Activated effector memory CD4-positive, alpha-beta T cell treated with Interleukin-2 at 50 U/mL for 16 hours (primary cell): ENCODE data around the gene CNTNAP1.
"Not testable (repeated sequence)": the region's sequence is repeated elsewhere in the genome, so short reads cannot be mapped to it uniquely, and the experiment has no call there.

Source experiments
- DNase-seq: peaks from one replicate; pipeline ENCODE4 v3.0.0-alpha.2; 2020

The CNTNAP1 gene

DNA sequence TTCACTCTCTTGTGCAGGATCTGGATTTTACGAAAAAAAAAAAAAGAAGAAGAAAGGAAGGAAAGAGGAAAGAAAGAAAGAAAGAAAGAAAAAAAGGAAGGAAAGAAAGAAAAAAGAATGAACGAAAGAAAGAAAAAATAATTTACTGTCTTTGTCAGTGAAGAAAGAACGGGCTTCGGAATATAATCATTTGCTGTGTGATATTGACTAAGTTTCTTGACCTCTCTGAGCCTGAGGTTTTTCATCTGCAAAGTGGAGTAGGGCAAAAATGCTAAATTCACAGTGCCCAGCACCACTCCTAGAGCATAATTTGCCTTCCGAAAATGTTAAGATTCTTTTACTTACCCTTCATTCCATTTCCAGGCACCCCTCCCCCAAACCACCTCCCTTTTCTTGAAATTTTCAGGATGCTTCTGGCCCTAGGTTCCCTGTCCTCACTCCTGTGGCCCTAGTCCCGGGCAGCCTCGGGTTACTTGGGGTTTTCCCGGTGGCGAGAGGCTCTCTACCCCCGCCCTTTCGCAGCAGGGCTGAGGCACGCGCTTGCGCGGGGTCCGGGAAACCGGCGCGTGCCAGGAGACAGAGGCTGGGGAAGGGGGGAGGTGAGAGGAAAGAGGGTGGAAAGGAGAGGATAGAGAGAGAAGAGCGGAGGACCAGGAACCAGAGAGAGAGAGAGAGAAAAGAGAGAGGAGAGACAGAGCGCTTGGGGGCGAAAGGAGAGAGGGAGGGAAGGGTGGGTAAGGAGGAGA is at the start of gene CNTNAP1:
CNTNAP1 (plus strand) TSS at position 556 of the 746 bp plus-strand sequence. CDS start 299 bp downstream, outside the sequence.
- DNase-seq: no peak

DNA sequence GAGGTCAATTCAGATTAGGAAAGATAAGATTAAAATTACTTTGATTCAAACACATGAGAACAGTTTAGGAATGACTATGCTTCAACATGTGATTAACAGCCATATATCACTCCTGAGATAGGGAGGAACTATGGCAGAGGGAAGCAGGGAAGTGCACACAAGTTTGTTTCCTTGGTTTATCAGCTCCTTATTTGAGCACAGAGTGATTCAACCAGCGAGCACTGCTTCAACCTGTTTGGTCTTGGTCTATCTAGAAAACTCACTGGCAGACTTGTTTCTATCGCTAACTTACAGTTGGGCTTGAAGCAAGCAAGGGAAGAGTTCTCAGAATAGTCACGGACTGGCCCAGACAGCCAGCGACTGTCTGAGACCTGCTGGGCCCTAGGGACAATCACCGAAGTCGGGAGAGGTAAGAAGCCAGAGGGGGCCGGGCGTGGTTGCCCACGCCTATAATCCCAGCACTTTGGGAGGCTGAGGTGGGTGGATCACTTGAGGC is 49.3 kb upstream of the CNTNAP1 start:
- no peak for DNase-seq

DNA sequence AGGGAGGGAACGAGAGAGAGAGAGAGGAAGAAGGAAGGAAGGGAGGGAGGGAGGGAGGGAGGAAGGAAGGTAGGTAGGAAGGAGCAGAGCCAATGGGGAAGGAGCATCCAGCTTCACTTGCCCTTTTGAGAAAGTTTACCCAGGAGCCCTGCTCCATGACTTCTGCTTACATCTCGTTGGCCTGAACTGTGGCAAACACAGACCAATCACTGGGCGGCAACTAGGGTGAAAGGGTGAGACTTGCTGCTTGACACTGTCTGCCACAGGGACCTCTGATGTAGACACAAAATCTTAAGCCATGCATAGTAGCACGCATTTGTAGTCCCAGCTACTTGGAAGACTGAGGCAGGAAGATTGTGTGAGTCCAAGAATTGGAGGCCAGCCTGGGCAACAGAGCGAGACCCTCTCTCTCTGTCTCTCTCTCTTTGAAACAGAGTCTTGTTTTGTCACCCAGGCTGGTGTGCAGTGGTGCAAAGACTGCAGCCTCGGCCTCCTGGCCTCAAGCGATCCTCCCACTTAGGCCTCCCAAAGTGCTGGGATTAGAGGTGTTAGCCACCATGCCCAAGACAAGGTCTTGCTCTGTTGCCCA is 42.7 kb upstream of the CNTNAP1 start:
- no peak for DNase-seq

DNA sequence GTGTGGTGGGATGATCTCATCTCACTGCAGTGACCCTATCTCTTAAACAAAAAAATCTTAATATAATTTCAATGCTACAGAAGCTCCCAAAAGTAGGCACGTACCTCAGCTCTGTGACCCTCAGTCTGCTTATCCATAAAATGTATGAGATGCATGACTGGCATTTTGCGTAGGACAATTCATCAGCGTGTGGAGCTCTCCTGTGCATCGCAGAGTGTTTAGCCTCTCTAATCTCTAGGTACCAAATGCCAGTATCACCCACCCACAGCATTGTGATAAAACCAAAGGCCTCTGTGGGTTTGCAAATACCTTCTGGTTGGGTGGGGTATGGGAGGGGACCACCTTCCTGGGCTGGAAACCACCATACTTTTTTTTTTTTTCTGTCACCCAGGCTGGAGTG is 42.2 kb upstream of the CNTNAP1 start:
- no peak for DNase-seq

DNA sequence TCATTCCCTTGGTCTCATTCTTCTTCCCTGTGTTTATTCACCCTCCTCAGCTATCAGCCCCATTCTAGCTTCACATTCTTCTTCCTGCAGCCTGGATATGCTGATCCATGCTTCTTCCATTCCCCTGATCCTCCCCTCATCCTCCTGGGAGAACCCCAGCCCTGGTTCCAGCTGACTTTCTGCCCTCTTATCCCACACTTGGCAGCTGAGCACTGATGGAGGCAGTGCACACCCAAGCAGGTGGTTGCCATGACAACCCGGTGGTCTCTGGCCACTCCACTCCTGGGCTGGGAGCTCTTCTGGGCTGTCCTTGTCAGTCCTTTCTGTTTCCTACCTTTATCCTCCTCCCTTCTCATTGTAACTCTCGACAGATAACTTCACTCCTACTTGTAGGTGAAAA is 40.0 kb upstream of the CNTNAP1 start:
- DNase-seq: no peak

DNA sequence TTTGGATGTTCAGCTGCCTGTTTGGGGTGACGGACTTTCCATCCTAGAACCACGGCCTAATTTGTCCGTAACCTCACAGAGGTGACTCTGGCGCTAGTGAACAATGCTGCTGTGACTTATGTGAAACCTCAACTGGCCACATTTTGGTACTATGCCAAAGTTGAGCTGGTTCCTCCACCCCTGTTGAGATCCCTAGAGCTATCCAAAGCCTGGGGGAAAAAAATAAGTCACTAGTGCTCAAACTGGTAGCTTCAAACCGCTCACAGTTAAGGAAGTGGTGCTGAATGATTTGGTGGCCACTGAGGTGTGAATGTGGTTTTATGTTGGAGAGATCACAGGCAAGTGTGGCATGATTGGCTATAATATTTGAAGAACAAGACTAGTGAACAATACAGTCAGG is 34.6 kb upstream of the CNTNAP1 start:
- no peak for DNase-seq

DNA sequence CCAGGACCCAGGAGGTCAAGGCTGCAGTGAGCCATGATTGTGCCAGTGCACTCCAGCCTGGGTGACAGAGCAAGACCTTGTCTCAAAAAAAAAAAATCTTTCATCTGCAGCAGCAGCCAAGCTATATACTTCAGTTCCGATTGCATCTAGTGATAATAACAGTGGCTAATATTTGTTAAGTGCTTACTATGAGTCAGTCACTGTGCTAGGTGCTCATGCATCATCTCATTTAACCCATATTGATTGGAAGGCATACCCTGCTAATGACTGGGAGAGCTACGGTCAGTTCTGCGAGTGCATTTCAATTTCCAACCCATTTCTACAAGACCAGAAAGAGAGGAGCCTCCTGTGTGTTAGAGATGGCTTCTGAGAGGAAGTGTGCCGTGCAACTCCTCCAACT is 30.9 kb upstream of the CNTNAP1 start:
- no peak for DNase-seq

DNA sequence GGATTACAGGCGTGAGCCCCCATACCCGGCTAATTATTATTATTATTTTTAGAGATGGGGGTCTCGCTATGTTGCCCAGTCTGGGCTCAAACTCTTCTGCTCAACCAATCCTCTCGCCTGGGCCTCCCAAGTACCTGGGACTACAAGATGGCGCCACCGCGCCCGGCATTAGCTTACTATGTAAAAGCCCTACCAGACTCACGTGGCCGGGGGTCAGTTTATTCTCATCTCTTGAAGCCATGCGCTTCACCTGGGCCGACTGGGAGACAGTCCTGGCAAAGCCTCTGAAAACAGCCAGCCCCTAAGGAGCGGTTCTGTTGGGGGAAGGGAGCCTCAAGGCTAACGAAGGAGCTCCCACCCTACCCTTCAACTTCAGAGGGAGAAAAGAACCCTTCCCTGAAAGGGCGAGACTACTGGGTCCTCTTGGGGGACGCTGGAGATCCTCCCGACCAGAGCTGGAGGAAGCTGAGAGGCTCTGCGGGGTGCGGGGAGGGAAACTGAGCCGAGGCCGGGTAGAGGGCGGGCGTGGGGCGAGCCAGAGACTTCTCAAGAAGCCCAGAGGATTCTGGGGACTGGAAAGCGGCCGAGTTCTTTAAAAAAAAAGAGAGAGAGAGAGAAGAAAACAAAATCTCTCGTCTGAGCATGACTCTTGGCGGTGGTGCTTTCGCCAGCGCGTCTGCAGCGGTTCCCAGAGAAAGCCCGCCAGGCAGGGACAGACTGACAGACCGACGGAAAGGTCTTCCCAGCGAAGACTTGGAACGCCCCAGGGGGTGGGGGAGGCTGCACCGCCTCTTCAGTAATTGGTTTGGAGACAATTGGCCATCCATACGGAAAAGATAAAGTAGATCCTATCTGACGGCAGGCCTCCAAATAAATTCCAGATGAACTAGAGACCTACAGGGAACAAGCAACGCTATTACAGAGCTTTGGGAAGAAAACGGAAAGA is 28.9 kb upstream of the CNTNAP1 start:
- no peak for DNase-seq

DNA sequence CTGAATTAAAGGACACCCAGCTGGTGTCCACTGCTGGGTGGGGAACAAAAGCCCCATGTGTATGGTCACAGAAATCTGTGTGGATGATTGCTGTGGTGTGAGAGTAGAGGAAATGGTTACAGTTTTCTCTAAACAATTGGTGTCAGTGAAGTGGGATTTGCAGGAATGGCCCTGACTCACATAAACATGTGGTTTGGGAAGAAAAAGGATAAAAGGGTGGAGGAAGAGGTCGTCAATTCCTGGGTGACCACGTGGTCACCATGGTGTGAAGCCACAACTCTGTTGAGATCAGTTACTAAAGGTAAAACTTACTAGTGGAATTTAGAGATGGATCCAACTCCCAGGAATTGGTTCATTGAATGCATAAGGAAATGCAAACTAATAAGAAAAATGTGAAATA is 26.8 kb upstream of the CNTNAP1 start:
- DNase-seq: no peak

DNA sequence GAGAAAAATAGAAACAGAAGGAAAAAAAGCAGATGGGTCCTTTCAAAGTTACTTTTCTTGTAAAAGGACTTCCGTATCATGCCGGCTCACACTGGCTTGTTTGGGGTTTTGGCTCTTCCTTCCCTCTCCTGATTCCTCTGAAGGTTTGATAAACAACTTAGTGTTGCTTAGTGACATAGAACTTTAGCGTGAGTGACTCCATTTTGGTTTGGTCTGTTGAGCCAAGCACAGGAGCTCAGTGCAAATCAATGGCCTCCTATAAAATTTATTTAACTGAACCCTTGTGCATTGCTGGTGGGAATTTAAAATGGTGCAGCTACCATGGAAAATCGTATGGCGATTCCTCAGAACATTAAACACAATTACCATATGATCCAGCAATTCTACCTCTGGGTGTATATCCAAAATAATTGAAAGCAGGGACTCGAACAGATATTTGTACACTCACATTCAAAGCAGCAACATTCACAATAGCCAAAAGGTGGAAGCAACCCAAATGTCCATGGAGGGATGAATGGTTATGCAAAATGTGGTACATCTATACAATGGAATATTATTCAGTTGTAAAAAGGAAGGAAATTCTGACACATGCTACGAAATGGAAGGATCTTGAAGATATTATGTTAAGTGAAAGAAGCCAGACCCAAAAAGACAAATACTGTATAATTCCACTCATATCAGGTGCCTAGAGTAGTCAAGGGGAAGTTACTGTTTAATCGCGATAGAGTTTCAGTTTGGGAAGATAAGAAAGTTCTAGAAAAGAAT is 24.3 kb upstream of the CNTNAP1 start:
- no peak for DNase-seq

DNA sequence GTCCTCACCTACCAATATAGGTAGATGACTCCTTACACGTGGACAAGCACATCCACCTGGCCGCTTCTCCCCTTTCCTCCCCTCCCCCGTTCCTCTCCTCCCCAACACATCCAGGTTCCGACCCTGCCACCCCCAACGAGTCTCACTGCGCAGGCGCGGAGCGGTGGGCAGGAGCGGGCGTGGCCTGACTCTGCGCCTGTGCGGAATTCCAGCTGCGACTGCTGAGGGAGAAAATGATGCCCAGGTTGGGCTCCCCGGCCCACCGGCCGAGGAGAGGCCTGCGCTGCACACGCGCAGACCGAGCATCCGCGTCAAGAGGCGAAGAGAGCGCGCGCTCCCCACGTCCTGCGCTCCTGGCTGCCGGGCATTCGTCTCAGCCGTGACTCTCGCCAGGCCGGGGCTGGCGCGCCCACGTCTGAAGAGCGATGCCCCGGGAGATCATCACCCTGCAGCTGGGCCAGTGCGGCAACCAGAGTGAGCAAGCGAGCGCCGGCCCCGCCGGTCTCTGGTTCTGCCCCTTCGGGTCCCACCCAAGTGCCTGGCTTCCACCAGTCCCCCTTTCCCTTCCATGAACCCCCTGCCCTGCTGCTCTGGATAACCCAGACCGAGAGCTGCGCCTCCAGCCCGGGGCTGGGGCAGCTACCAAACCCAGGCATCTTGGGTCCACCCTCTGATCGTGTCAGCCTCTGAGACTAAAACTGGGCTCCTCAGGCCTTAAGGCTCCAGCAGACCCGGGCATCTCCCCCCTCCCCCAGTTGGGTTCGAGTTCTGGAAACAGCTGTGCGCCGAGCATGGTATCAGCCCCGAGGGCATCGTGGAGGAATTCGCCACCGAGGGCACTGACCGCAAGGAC is 23.0 kb upstream of the CNTNAP1 start, which contains the start of gene TUBG2:
TUBG2 (plus strand) TSS at position 206 of the 853 bp plus-strand sequence; CDS start at position 426, 220 bp downstream.
- DNase-seq: peak; percentile 59

DNA sequence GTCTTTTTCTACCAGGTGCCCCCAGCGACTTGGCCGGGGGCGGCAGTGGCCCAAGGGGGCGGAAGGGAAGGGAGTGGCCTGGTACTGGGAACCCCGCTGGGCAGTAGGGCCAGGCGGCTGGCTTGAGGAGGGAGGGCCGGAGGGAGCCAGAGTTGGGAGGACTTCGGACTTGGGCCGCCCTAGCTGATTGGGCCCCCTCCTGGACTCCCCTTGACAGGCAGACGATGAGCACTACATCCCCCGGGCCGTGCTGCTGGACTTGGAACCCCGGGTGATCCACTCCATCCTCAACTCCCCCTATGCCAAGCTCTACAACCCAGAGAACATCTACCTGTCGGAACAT is 22.4 kb upstream of the CNTNAP1 start:
- DNase-seq: not testable (repeated sequence)

DNA sequence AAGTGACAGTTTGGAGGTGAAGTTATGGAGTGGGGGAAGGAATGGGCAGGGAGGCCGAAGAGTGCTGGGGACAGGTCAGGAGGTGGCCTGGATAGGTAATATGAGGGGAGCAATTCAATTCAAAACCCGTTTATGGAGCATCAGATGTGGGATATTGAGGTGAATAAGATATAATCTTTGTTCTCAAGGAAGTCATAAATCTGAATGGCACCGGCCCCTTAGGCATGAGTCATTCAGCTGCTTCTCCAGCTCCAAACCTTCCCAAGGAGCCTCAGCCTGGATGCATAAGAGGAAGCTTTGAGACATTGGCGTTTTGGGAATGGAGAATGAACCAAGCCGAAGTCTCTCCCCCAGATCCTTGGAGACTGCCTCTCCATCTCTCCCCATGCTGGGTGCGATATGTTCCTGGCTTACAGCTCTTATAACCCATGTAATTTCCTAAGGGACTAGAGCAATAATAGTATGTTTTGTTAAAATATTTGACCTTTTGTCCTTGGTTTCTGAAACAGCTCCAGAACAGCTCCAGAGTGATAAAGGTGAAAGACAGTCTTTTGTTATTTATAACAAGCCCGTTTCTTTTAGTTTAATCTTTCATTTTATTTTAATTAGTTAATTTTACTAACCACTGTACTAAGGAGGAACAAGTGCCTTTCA is 21.5 kb upstream of the CNTNAP1 start:
- no peak for DNase-seq

DNA sequence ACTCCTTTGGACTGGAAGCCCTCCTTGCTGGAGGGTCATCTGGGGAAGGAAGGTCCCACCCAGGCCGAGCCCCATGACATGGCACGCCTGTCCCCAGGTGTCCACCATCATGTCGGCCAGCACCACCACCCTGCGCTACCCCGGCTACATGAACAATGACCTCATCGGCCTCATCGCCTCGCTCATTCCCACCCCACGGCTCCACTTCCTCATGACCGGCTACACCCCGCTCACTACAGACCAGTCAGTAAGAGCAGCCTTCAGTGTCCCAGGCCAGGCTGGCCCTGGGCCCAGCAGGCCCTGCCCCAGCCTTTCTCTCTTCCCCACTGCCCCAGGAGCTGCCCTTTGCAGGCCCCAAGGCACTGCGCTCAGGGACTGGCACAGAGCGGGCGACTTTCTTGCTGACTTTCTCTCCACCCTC is 16.7 kb upstream of the CNTNAP1 start:
- DNase-seq: no peak

DNA sequence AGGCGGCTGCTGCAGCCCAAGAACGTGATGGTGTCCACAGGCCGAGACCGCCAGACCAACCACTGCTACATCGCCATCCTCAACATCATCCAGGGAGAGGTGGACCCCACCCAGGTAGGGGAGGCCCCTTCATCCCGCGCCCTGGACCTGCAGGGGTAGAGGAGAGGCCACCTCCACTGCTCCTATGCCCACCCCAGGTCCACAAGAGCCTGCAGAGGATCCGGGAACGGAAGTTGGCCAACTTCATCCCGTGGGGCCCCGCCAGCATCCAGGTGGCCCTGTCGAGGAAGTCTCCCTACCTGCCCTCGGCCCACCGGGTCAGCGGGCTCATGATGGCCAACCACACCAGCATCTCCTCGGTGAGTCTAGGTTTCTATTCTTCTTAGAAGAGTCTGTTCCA is 16.2 kb upstream of the CNTNAP1 start:
- DNase-seq: not testable (repeated sequence)

DNA sequence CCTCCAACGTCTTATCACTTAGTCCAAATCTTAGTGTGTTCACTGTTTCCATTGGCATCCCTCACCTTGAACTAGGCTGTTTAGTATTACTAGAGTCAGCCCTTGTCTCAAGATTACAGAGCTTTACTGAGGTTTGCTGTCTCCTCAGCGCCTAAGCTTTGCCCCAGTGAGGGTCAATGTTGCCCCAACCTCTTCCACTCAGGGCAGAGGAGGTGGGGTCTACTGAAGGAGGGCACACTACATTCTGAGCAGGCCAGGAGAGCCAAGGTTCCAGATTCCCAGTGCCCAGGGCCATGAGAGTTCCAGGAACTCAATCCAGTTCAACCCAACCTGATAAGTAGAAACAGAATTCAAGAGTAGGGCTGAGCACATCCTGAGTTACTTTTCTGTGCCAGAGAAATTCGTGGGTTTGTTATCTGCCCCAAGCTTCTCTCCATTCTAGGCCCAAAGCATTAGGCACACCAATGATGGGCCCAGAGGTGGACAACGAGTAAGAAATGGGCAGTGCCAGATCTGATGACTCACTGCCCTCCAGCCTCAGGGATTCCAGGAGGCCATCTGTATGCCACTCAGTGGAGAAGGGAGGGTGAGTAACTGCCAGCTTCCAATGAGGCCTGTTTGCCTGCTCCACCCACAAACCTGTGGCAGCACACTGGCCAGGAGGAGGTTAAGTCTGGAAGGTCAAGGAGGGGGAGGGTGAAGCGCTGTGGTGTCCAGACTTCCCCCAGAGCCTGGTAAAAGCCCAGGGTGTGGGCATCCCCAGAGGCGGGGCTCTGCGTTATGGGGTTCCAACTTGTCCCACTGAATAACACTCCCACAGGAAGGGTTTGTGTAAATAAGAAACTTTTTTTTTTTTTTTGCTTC is 15.0 kb upstream of the CNTNAP1 start:
- DNase-seq: no peak

DNA sequence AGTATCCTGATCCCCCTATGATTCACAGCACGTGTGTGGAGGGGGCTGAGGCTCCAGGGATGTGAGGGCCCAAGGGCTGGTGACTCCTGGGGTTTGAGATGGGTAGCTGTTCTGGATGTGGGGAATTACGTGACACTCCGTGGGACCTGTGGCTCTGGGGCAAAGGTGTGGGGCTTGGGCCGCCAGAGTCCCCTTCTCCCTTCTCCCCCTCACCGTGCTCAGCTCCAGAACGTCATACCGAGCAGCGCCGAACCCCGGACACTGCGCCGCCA is 12.7 kb upstream of the CNTNAP1 start:
- no peak for DNase-seq

DNA sequence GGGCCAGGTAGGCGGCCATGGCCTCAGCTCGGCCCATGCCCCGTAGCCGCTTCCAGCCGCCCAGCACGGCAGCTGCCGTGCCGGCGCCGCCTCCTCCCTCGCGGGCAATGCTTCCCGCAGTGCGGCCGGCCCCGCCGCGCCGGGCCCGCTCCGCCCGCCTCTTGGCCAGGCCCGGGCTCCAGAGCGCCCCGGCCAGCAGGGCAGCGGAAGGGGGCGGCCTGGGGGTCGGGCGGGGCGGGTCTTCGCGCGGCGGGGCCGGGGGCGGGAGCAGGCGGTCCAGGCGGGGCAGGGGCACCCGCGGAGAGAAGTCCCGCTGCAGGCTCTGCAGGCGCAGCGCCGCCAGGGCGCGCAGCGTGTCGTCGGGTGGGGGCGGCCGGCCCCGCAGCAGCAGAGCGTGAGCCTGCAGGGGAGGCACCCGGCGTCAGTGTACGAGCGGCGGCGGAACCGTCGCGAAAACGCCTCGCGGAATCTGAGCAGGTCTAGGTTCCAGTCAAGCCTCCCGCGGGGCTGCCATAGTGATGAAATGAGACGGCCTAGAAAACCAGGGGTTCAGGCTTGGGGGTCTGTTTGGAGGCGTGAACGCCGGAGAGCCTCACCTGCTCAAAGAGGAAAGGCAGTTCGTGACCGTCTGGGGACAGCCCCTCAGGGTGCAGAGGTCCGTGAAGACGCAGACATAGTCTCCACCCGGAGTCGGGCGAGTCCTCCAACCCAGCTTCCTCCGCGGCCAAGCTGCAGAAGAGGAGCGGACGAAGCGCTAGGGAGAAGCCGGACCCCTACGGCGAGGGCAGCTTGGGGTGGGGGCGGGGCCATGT is 12.1 kb upstream of the CNTNAP1 start:
- peak; percentile 38 for DNase-seq
